Left ventricle myocardium inferior (tissue), 1 donor: Measurements from ENCODE around the gene TEDDM1. TPM values are rescaled to one million over a fixed set of nuclear protein-coding genes. Genes with fewer than 3 reads are reported as not detected.

Experiments used
- DNase-seq: peaks from one replicate; pipeline ENCODE4 v3.0.0-alpha.2; 2020
- H3K27ac ChIP-seq: fragments of 200-600 bp; replicated peaks from 2 replicates; pipeline ENCODE4 v1.8.0; 2021
- H3K27me3 ChIP-seq: fragments of 200-600 bp; 2 replicates; pipeline ENCODE4 v1.8.0; 2021; ENCODE audit warnings: low read depth
- H3K36me3 ChIP-seq: fragments of 200-600 bp; 2 replicates; pipeline ENCODE4 v1.8.0; 2021
- H3K4me1 ChIP-seq: fragments of 200-600 bp; 2 replicates; pipeline ENCODE4 v1.8.0; 2021
- H3K4me3 ChIP-seq: fragments of 200-600 bp; 2 replicates; pipeline ENCODE4 v1.8.0; 2021; ENCODE audit warnings: mild to moderate bottlenecking, moderate library complexity
- H3K9me3 ChIP-seq: fragments of 200-600 bp; replicated peaks from 2 replicates; pipeline ENCODE4 v1.8.0; 2021
- CTCF ChIP-seq: fragments of 200-600 bp; IDR thresholded peaks from 2 replicates; pipeline ENCODE4 v1.8.0; 2021; ENCODE audit warnings: antibody characterized with exemption, mild to moderate bottlenecking, borderline replicate concordance
- intact Hi-C: fragments of 100-400 bp; cut with micrococcal nuclease; formaldehyde crosslinking; loops from one replicate; pipeline ENCODE4 v1.11.0; 2022
- total RNA-seq: library from RNA; stranded (reverse); fragmentation: NEBNext Ultra II Directional; extraction: Animal tissue kit (Norgen Biotek cat#: 25700); gene quantifications from one replicate; pipeline ENCODE4 v1.2.1, GENCODE V29; 2021
- donor health status: DM: no; HTN: yes; CAD: no; lungs with severe emphysema.

The TEDDM1 gene
- total RNA-seq, 1 donor from 2014 or later = not detected

- intact Hi-C loops = no loop called here
- peaks cover 20% of the 10 kb centered on the region for H3K27me3 ChIP-seq
- H3K4me3 ChIP-seq = no peak overlapping the region
- DNase-seq = no peak
- no peak for TF ChIP-seq CTCF
- H3K27ac ChIP-seq = no peak overlapping the region
- peaks cover 14% of the 10 kb centered on the region for H3K4me1 ChIP-seq
- no peaks in the 10 kb centered on the region for H3K9me3 ChIP-seq
- no peaks in the 10 kb centered on the region for H3K36me3 ChIP-seq
These were observed 13.0 kb upstream of the TEDDM1 start for GRCh38 chr1:182413486-182413885.

GRCh38 chr1:182410620-182411273, 10.3 kb upstream of the TEDDM1 start:
- no peak for TF ChIP-seq CTCF
- H3K27me3 ChIP-seq = peaks cover 32% of the 10 kb centered on the region
- H3K27ac ChIP-seq = peak overlapping the region; percentile 73
- H3K9me3 ChIP-seq = peaks cover 6% of the 10 kb centered on the region
- DNase-seq = no peak
- intact Hi-C loops = no loop called here
- no peak overlapping the region for H3K4me3 ChIP-seq
- H3K36me3 ChIP-seq = no peaks in the 10 kb centered on the region
- H3K4me1 ChIP-seq = peaks cover 14% of the 10 kb centered on the region

GRCh38 chr1:182410138-182410537, 9.7 kb upstream of the TEDDM1 start:
- Histone ChIP-seq H3K4me1 (peaks cover 14% of the 10 kb centered on the region), H3K27me3 (peaks cover 29% of the 10 kb centered on the region), H3K4me3 (no peak overlapping the region), H3K36me3 (no peaks in the 10 kb centered on the region), H3K9me3 (peaks cover 12% of the 10 kb centered on the region), H3K27ac (peak overlapping the region; percentile 73)
- DNase-seq = no peak
- intact Hi-C loops = no loop called here
- TF ChIP-seq CTCF = no peak

- no peak overlapping the region for H3K27ac ChIP-seq
- H3K27me3 ChIP-seq = peaks cover 31% of the 10 kb centered on the region
- H3K4me1 ChIP-seq = peaks cover 14% of the 10 kb centered on the region
- H3K36me3 ChIP-seq = no peaks in the 10 kb centered on the region
- no peak for DNase-seq
- intact Hi-C loops = no loop called here
- no peak for TF ChIP-seq CTCF
- no peak overlapping the region for H3K4me3 ChIP-seq
- H3K9me3 ChIP-seq = peaks cover 13% of the 10 kb centered on the region
These were observed 8.1 kb upstream of the TEDDM1 start for GRCh38 chr1:182408435-182409075.

GRCh38 chr1:182407724-182408123, 7.3 kb upstream of the TEDDM1 start:
- intact Hi-C loops = no loop called here

More at GRCh38 chr1:182407724-182408123, 7.3 kb upstream of the TEDDM1 start:
- H3K27ac ChIP-seq = no peak overlapping the region
- no peak for TF ChIP-seq CTCF
- H3K4me3 ChIP-seq = no peak overlapping the region
- H3K9me3 ChIP-seq = peaks cover 13% of the 10 kb centered on the region
- peaks cover 31% of the 10 kb centered on the region for H3K27me3 ChIP-seq
- no peak for DNase-seq
- no peaks in the 10 kb centered on the region for H3K36me3 ChIP-seq
- peaks cover 14% of the 10 kb centered on the region for H3K4me1 ChIP-seq
